Measurements from ENCODE around the gene STARD3.

- TF ChIP-seq CTCF (conservative IDR thresholded peaks at IDR 0.05): no peak
- no peak for TF ChIP-seq ZFX (IDR thresholded peaks at IDR 0.05)
These were observed 21.4 kb downstream of the STARD3 start for GRCh38 chr17:39658346-39658745.

Data from C4-2B (cell line).